ENCODE measurements around the gene PCBD1.

DNA sequence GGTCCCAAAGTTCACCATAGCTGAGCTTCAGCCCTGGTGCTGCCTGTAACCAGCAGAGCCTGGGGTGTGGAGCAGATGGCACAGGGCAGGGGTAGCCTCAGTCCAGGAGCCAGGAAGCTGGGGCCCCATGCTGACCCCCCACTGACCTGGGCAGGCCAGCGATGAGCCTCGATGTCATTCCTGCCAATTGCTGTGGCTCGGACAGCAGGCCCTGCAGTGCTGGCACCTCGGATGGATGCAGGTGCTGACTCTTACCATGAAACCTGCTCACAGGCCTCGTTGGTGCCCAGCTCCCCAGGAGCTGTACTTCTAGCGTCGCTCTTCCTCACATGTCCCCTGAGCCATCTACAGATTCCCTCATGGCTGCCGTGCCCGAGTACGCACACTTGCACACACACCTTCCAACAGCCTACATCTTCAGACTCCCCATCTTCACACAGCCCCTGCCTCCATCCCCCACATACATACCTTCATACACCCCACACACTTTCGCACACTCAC lies 46.8 kb upstream of the PCBD1 start:
- no peak for TF ChIP-seq ELF4 (IDR thresholded peaks at IDR 0.05)
- TF ChIP-seq, protein P1, sequence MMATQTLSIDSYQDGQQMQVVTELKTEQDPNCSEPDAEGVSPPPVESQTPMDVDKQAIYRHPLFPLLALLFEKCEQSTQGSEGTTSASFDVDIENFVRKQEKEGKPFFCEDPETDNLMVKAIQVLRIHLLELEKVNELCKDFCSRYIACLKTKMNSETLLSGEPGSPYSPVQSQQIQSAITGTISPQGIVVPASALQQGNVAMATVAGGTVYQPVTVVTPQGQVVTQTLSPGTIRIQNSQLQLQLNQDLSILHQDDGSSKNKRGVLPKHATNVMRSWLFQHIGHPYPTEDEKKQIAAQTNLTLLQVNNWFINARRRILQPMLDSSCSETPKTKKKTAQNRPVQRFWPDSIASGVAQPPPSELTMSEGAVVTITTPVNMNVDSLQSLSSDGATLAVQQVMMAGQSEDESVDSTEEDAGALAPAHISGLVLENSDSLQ (IDR thresholded peaks at IDR 0.05), result no peak
- TF ChIP-seq SUZ12 (IDR thresholded peaks at IDR 0.05), result no peak
- no peak for TF ChIP-seq LEF1 (IDR thresholded peaks at IDR 0.05; ENCODE audit: borderline replicate concordance)
- no peak for TF ChIP-seq FOXA1 (IDR thresholded peaks at IDR 0.05)
- TF ChIP-seq SP1 (IDR thresholded peaks at IDR 0.05), result no peak
- no peak for TF ChIP-seq BHLHE40 (IDR thresholded peaks at IDR 0.05; ENCODE audit: borderline replicate concordance)
- no peak for TF ChIP-seq FOXK2 (IDR thresholded peaks at IDR 0.05)
- TF ChIP-seq HDGF (IDR thresholded peaks at IDR 0.05; ENCODE audit: borderline replicate concordance), result no peak
- no peak for TF ChIP-seq ZNF384 (IDR thresholded peaks at IDR 0.05)
- TF ChIP-seq NFRKB (IDR thresholded peaks at IDR 0.05), result no peak
- TF ChIP-seq TARDBP (IDR thresholded peaks at IDR 0.05), result no peak
- TF ChIP-seq CTBP1 (IDR thresholded peaks at IDR 0.05; ENCODE audit: borderline replicate concordance), result no peak
- no peak for TF ChIP-seq FOXM1 (IDR thresholded peaks at IDR 0.05; ENCODE audit: borderline replicate concordance)

Data from HEK293T (cell line).